ENCODE data around the gene CDH15. TPM values are rescaled to one million over a fixed set of nuclear protein-coding genes. Genes with fewer than 3 reads are reported as not detected.
A peak's percentile ranks its signal among the peaks of the same experiment; 100 is the strongest.

The CDH15 gene
- total and polyA plus RNA-seq, 5 donors from 2014 or later: 0.17 TPM; not detected in 4

- no peaks in the 10 kb centered on the region for H3K27me3 Mint-ChIP-seq
- H3K9me3 ChIP-seq (ENCODE audit: control insufficient read depth in 2 of 2, low read length in 2 of 2): no peaks in the 10 kb centered on the region
- H3K36me3 ChIP-seq (ENCODE audit: control insufficient read depth, insufficient read depth, low read length): peaks cover 40% of the 10 kb centered on the region
- H3K4me1 ChIP-seq (ENCODE audit: control insufficient read depth, insufficient read depth, low read length, poor library complexity, severe bottlenecking): no peaks in the 10 kb centered on the region
- DNase-seq (no peak), ATAC-seq (ENCODE audit: low read depth in 2 of 2) (no peak)
- peak overlapping the region in 1 of 3 donors; percentile 33 for H3K27ac Mint-ChIP-seq
- peaks cover 0 to 7% (median 2%) of the 10 kb centered on the region in 7 donors for H3K9me3 Mint-ChIP-seq
- H3K4me3 ChIP-seq (ENCODE audit: low read depth, low read length): no peak overlapping the region
- H3K4me1 Mint-ChIP-seq: peaks cover 2 to 6% (median 4%) of the 10 kb centered on the region in 4 donors
- no peak overlapping the region for H3K27ac ChIP-seq (ENCODE audit: insufficient read depth, low read length, poor library complexity, severe bottlenecking)
- H3K27me3 ChIP-seq (ENCODE audit: control insufficient read depth, insufficient read depth, low read length): no peaks in the 10 kb centered on the region
- peaks cover 33% of the 10 kb centered on the region for H3K36me3 Mint-ChIP-seq
- H3K4me3 Mint-ChIP-seq: no peak overlapping the region
Measured at GRCh38 chr16:89147085-89147817, 24.3 kb upstream of the CDH15 start.

GRCh38 chr16:89149386-89149785 lies 22.2 kb upstream of the CDH15 start:
- Mint-ChIP-seq H3K27me3 (no peaks in the 10 kb centered on the region), H3K4me3 (no peak overlapping the region), H3K9me3 (peaks cover 0 to 7% (median 2%) of the 10 kb centered on the region in 7 donors), H3K27ac (no peak overlapping the region), H3K36me3 (peaks cover 33% of the 10 kb centered on the region), H3K4me1 (peaks cover 2 to 6% (median 4%) of the 10 kb centered on the region in 4 donors)
- H3K9me3 ChIP-seq (ENCODE audit: control insufficient read depth in 2 of 2, low read length in 2 of 2): no peaks in the 10 kb centered on the region
- H3K27me3 ChIP-seq (ENCODE audit: control insufficient read depth, insufficient read depth, low read length): no peaks in the 10 kb centered on the region
- ATAC-seq (ENCODE audit: low read depth in 2 of 2) (no peak), DNase-seq (no peak)
- H3K27ac ChIP-seq (ENCODE audit: insufficient read depth, low read length, poor library complexity, severe bottlenecking): no peak overlapping the region
- H3K4me3 ChIP-seq (ENCODE audit: low read depth, low read length): no peak overlapping the region
- H3K4me1 ChIP-seq (ENCODE audit: control insufficient read depth, insufficient read depth, low read length, poor library complexity, severe bottlenecking): no peaks in the 10 kb centered on the region
- peaks cover 40% of the 10 kb centered on the region for H3K36me3 ChIP-seq (ENCODE audit: control insufficient read depth, insufficient read depth, low read length)

- peak overlapping the region in 1 of 4 donors; percentile 29 for H3K4me3 Mint-ChIP-seq
- no peaks in the 10 kb centered on the region for H3K27me3 Mint-ChIP-seq
- H3K4me1 Mint-ChIP-seq: peaks cover 2 to 6% (median 4%) of the 10 kb centered on the region in 4 donors
- no peak for ATAC-seq (ENCODE audit: low read depth in 2 of 2)
- Histone ChIP-seq H3K4me1 (ENCODE audit: control insufficient read depth, insufficient read depth, low read length, poor library complexity, severe bottlenecking) (no peaks in the 10 kb centered on the region), H3K9me3 (ENCODE audit: control insufficient read depth in 2 of 2, low read length in 2 of 2) (no peaks in the 10 kb centered on the region), H3K36me3 (ENCODE audit: control insufficient read depth, insufficient read depth, low read length) (peaks cover 38% of the 10 kb centered on the region), H3K27me3 (ENCODE audit: control insufficient read depth, insufficient read depth, low read length) (no peaks in the 10 kb centered on the region), H3K4me3 (ENCODE audit: low read depth, low read length) (no peak overlapping the region), H3K27ac (ENCODE audit: insufficient read depth, low read length, poor library complexity, severe bottlenecking) (no peak overlapping the region)
- no peak for DNase-seq
- H3K9me3 Mint-ChIP-seq: peaks cover 0 to 7% (median 2%) of the 10 kb centered on the region in 7 donors
- peak overlapping the region in 1 of 3 donors; percentile 65 for H3K27ac Mint-ChIP-seq
- H3K36me3 Mint-ChIP-seq: peaks cover 33% of the 10 kb centered on the region
Measured at GRCh38 chr16:89150090-89150835, 21.3 kb upstream of the CDH15 start.

- ATAC-seq (ENCODE audit: low read depth in 2 of 2) (no peak), DNase-seq (no peak)
- H3K4me1 ChIP-seq (ENCODE audit: control insufficient read depth, insufficient read depth, low read length, poor library complexity, severe bottlenecking): no peaks in the 10 kb centered on the region
- Mint-ChIP-seq H3K36me3 (peaks cover 33% of the 10 kb centered on the region), H3K4me3 (no peak overlapping the region), H3K9me3 (peaks cover 0 to 7% (median 2%) of the 10 kb centered on the region in 7 donors), H3K27me3 (no peaks in the 10 kb centered on the region), H3K4me1 (peaks cover 2 to 10% (median 4%) of the 10 kb centered on the region in 4 donors), H3K27ac (peak overlapping the region in 1 of 3 donors; percentile 65)
- H3K27me3 ChIP-seq (ENCODE audit: control insufficient read depth, insufficient read depth, low read length): no peaks in the 10 kb centered on the region
- no peak overlapping the region for H3K4me3 ChIP-seq (ENCODE audit: low read depth, low read length)
- peaks cover 36% of the 10 kb centered on the region for H3K36me3 ChIP-seq (ENCODE audit: control insufficient read depth, insufficient read depth, low read length)
- no peak overlapping the region for H3K27ac ChIP-seq (ENCODE audit: insufficient read depth, low read length, poor library complexity, severe bottlenecking)
- H3K9me3 ChIP-seq (ENCODE audit: control insufficient read depth in 2 of 2, low read length in 2 of 2): no peaks in the 10 kb centered on the region
Measured at GRCh38 chr16:89150981-89151380, 20.6 kb upstream of the CDH15 start.

GRCh38 chr16:89152831-89153700 lies 18.5 kb upstream of the CDH15 start:
- ATAC-seq (ENCODE audit: low read depth in 2 of 2): peak in 1 of 2 donors; percentile 26
- H3K4me1 Mint-ChIP-seq: peaks cover 2 to 10% (median 6%) of the 10 kb centered on the region in 4 donors
- Histone ChIP-seq H3K27me3 (ENCODE audit: control insufficient read depth, insufficient read depth, low read length) (no peaks in the 10 kb centered on the region), H3K9me3 (ENCODE audit: control insufficient read depth in 2 of 2, low read length in 2 of 2) (no peaks in the 10 kb centered on the region), H3K36me3 (ENCODE audit: control insufficient read depth, insufficient read depth, low read length) (peaks cover 29% of the 10 kb centered on the region), H3K4me3 (ENCODE audit: low read depth, low read length) (no peak overlapping the region), H3K27ac (ENCODE audit: insufficient read depth, low read length, poor library complexity, severe bottlenecking) (no peak overlapping the region), H3K4me1 (ENCODE audit: control insufficient read depth, insufficient read depth, low read length, poor library complexity, severe bottlenecking) (no peaks in the 10 kb centered on the region)
- DNase-seq: no peak
- peaks cover 0 to 7% (median 2%) of the 10 kb centered on the region in 7 donors for H3K9me3 Mint-ChIP-seq
- H3K36me3 Mint-ChIP-seq: peaks cover 29% of the 10 kb centered on the region
- H3K27me3 Mint-ChIP-seq: no peaks in the 10 kb centered on the region
- no peak overlapping the region for H3K27ac Mint-ChIP-seq
- H3K4me3 Mint-ChIP-seq: no peak overlapping the region

GRCh38 chr16:89153848-89154271 lies 17.7 kb upstream of the CDH15 start:
- Mint-ChIP-seq H3K27ac (no peak overlapping the region), H3K4me3 (no peak overlapping the region), H3K4me1 (peaks cover under 1 to 9% (median 8%) of the 10 kb centered on the region in 4 donors), H3K36me3 (peaks cover 26% of the 10 kb centered on the region), H3K9me3 (peaks cover 0 to 6% (median 2%) of the 10 kb centered on the region in 7 donors), H3K27me3 (no peaks in the 10 kb centered on the region)
- H3K27me3 ChIP-seq (ENCODE audit: control insufficient read depth, insufficient read depth, low read length): no peaks in the 10 kb centered on the region
- H3K27ac ChIP-seq (ENCODE audit: insufficient read depth, low read length, poor library complexity, severe bottlenecking): no peak overlapping the region
- no peak overlapping the region for H3K4me3 ChIP-seq (ENCODE audit: low read depth, low read length)
- H3K36me3 ChIP-seq (ENCODE audit: control insufficient read depth, insufficient read depth, low read length): peaks cover 26% of the 10 kb centered on the region
- no peak for ATAC-seq (ENCODE audit: low read depth in 2 of 2)
- H3K4me1 ChIP-seq (ENCODE audit: control insufficient read depth, insufficient read depth, low read length, poor library complexity, severe bottlenecking): no peaks in the 10 kb centered on the region
- no peaks in the 10 kb centered on the region for H3K9me3 ChIP-seq (ENCODE audit: control insufficient read depth in 2 of 2, low read length in 2 of 2)
- no peak for DNase-seq

GRCh38 chr16:89154390-89155183 lies 17.0 kb upstream of the CDH15 start:
- Histone ChIP-seq H3K4me1 (ENCODE audit: control insufficient read depth, insufficient read depth, low read length, poor library complexity, severe bottlenecking) (no peaks in the 10 kb centered on the region), H3K27me3 (ENCODE audit: control insufficient read depth, insufficient read depth, low read length) (no peaks in the 10 kb centered on the region), H3K4me3 (ENCODE audit: low read depth, low read length) (no peak overlapping the region), H3K27ac (ENCODE audit: insufficient read depth, low read length, poor library complexity, severe bottlenecking) (no peak overlapping the region), H3K9me3 (ENCODE audit: control insufficient read depth in 2 of 2, low read length in 2 of 2) (no peaks in the 10 kb centered on the region), H3K36me3 (ENCODE audit: control insufficient read depth, insufficient read depth, low read length) (peaks cover 19% of the 10 kb centered on the region)
- DNase-seq (no peak), ATAC-seq (ENCODE audit: low read depth in 2 of 2) (no peak)
- no peaks in the 10 kb centered on the region for H3K27me3 Mint-ChIP-seq
- H3K9me3 Mint-ChIP-seq: no peaks in the 10 kb centered on the region
- H3K4me1 Mint-ChIP-seq: peaks cover 0 to 7% (median 4%) of the 10 kb centered on the region in 4 donors
- no peak overlapping the region for H3K4me3 Mint-ChIP-seq
- H3K27ac Mint-ChIP-seq: no peak overlapping the region
- H3K36me3 Mint-ChIP-seq: peaks cover 18% of the 10 kb centered on the region
